Putamen (tissue), 1 donor: ENCODE results near the gene RTL1.

Source experiments
- DNase-seq: peaks from one replicate; pipeline ENCODE4 v3.0.0-alpha.2; 2016; ENCODE audit warnings: low spot score

The RTL1 gene

GRCh38 chr14:100898465-100898864 is 5.1 kb downstream of the RTL1 start:
- DNase-seq, result no peak

GRCh38 chr14:100896369-100897060 is 7.0 kb downstream of the RTL1 start:
- DNase-seq, result no peak

- no peak for DNase-seq
These were observed 8.1 kb downstream of the RTL1 start for GRCh38 chr14:100895411-100895810.

GRCh38 chr14:100894416-100894815 is 9.1 kb downstream of the RTL1 start:
- DNase-seq, result no peak

- no peak for DNase-seq
These were observed 9.8 kb downstream of the RTL1 start for GRCh38 chr14:100893760-100894159.

GRCh38 chr14:100893228-100893601 is 10.3 kb downstream of the RTL1 start:
- DNase-seq, result no peak

GRCh38 chr14:100892496-100893227 is 10.9 kb downstream of the RTL1 start:
- DNase-seq, result no peak

- DNase-seq, result no peak
These were observed 11.7 kb downstream of the RTL1 start for GRCh38 chr14:100891501-100892445.

GRCh38 chr14:100891051-100891450 is 12.5 kb downstream of the RTL1 start:
- DNase-seq, result no peak

GRCh38 chr14:100890061-100890850 is 13.3 kb downstream of the RTL1 start:
- DNase-seq, result no peak

- no peak for DNase-seq
These were observed 13.9 kb downstream of the RTL1 start for GRCh38 chr14:100889641-100890040.

GRCh38 chr14:100888789-100889315 is 14.7 kb downstream of the RTL1 start:
- no peak for DNase-seq

GRCh38 chr14:100887728-100888335 is 15.7 kb downstream of the RTL1 start:
- peak; percentile 37 for DNase-seq

- DNase-seq, result no peak
These were observed 17.9 kb downstream of the RTL1 start for GRCh38 chr14:100885617-100886016.

GRCh38 chr14:100885196-100885595 is 18.3 kb downstream of the RTL1 start:
- no peak for DNase-seq

- DNase-seq, result no peak
These were observed 19.1 kb downstream of the RTL1 start for GRCh38 chr14:100884456-100884855.

GRCh38 chr14:100883789-100884101 is 19.8 kb downstream of the RTL1 start:
- DNase-seq, result no peak

GRCh38 chr14:100882991-100883788 is 20.3 kb downstream of the RTL1 start:
- DNase-seq, result no peak

GRCh38 chr14:100882026-100882967 is 21.2 kb downstream of the RTL1 start:
- no peak for DNase-seq
